Stimulated activated naive CD8-positive, alpha-beta T cell treated with anti-CD3 and anti-CD28 coated beads, Interleukin-15, amount 100 ng/mL, for 72 hours (primary cell): ENCODE data around the gene KLC1.
A peak's percentile ranks its signal among the peaks of the same experiment; 100 is the strongest.
"Not testable (repeated sequence)": the region's sequence is repeated elsewhere in the genome, so short reads cannot be mapped to it uniquely, and the experiment has no call there.

ENCODE experiments used
- ATAC-seq: fragments of 150-1000 bp; cut with Tn5 transposase; 2 replicates; pipeline ENCODE4 v1.10.0; 2021; ENCODE audit warnings: mild to moderate bottlenecking, moderate library complexity
- DNase-seq, 2 donors: peaks; one replicate each; pipeline ENCODE4 v3.0.0; 2021 to 2022
- H3K27ac Mint-ChIP-seq, 2 donors: one replicate each; pipeline ENCODE4 v1.8.0; 2022; ENCODE audit warnings: mild to moderate bottlenecking in 2 of 2, mixed read lengths in 2 of 2, moderate library complexity in 2 of 2
- H3K27me3 Mint-ChIP-seq: one replicate; pipeline ENCODE4 v1.8.0; 2022; ENCODE audit warnings: mixed read lengths
- H3K4me1 Mint-ChIP-seq: one replicate; pipeline ENCODE4 v1.8.0; 2022; ENCODE audit warnings: mild to moderate bottlenecking, mixed read lengths
- H3K4me3 Mint-ChIP-seq, 2 donors: one replicate each; pipeline ENCODE4 v1.8.0; 2022; ENCODE audit warnings: mild to moderate bottlenecking in 2 of 2, mixed read lengths in 2 of 2, moderate library complexity in 1 of 2
- H3K9me3 Mint-ChIP-seq, 2 donors: one replicate each; pipeline ENCODE4 v1.8.0; 2022; ENCODE audit warnings: mixed read lengths in 2 of 2

Gene KLC1

GRCh38 chr14:103688441-103688840 is 59.4 kb downstream of the KLC1 start:
- Mint-ChIP-seq H3K4me3 (no peak overlapping the region), H3K27me3 (no peaks in the 10 kb centered on the region), H3K27ac (peak overlapping the region in 1 of 2 donors; percentile 83), H3K9me3 (no peaks in the 10 kb centered on the region), H3K4me1 (peaks cover 5% of the 10 kb centered on the region)
- DNase-seq (no peak), ATAC-seq (no peak)

- Mint-ChIP-seq H3K4me3 (no peak overlapping the region), H3K27ac (peak overlapping the region in 1 of 2 donors; percentile 71), H3K9me3 (no peaks in the 10 kb centered on the region), H3K27me3 (no peaks in the 10 kb centered on the region), H3K4me1 (peaks cover 5% of the 10 kb centered on the region)
- ATAC-seq (no peak), DNase-seq (no peak)
These were observed 60.2 kb downstream of the KLC1 start for GRCh38 chr14:103688906-103689902.

DNA sequence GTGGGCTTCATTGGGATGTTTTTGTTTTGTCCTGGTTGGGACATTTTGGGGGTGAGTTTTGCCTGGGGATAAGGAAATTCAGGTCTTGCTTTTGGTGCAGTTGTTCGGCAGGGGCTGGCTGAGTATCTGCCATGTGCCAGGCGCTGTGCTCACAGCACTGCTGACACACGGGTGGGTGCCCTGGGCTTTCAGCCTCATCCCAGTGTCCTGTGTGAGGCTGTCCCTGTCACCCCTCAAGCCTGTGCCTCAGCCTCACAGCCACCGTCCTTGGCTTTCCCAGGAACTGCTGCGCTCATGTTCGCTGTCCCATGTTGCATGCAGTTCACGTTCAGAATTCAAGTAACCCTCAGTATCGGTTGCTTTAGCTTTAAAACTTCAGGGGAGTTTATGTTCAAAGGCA is 61.3 kb downstream of the KLC1 start:
- Mint-ChIP-seq H3K9me3 (no peaks in the 10 kb centered on the region), H3K4me3 (no peak overlapping the region), H3K4me1 (peaks cover 7% of the 10 kb centered on the region), H3K27me3 (no peaks in the 10 kb centered on the region), H3K27ac (no peak overlapping the region)
- DNase-seq = no peak
- ATAC-seq = no peak

DNA sequence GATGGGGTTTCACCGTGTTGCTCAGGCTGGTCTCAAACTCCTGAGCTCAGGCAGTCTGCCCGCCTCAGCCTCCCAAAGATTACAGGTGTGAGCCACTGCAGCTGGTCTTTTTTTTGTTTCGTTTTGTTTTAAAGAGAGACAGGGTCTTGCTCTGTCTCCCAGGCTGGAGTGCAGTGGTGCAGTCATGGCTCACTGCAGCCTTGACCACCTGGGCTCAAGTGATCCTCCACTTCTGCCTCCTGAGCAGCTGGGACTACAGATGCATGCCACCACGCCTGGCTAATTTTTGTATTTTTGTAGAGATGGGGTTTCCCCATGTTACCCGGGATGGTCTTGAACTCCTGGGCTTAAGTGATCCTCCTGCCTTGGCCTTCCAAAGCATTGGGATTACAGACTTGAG is 62.6 kb downstream of the KLC1 start:
- DNase-seq, H3K4me3 Mint-ChIP-seq, ATAC-seq, H3K9me3 Mint-ChIP-seq, H3K27me3 Mint-ChIP-seq: not testable (repeated sequence)
- peak overlapping the region in 1 of 2 donors; percentile 67 for H3K27ac Mint-ChIP-seq
- H3K4me1 Mint-ChIP-seq = peaks cover 17% of the 10 kb centered on the region

GRCh38 chr14:103692159-103692558 is 63.1 kb downstream of the KLC1 start:
- H3K9me3 Mint-ChIP-seq = no peaks in the 10 kb centered on the region
- H3K27me3 Mint-ChIP-seq = no peaks in the 10 kb centered on the region
- H3K4me1 Mint-ChIP-seq = peaks cover 17% of the 10 kb centered on the region
- peak overlapping the region in 1 of 2 donors; percentile 74 for H3K27ac Mint-ChIP-seq
- no peak for DNase-seq
- no peak for ATAC-seq
- H3K4me3 Mint-ChIP-seq = no peak overlapping the region

- Mint-ChIP-seq H3K9me3 (no peaks in the 10 kb centered on the region), H3K27ac (no peak overlapping the region), H3K27me3 (no peaks in the 10 kb centered on the region), H3K4me1 (peaks cover 17% of the 10 kb centered on the region), H3K4me3 (no peak overlapping the region)
- DNase-seq = no peak
- no peak for ATAC-seq
These were observed 63.9 kb downstream of the KLC1 start for GRCh38 chr14:103692871-103693270.

- H3K9me3 Mint-ChIP-seq = no peaks in the 10 kb centered on the region
- no peak overlapping the region for H3K27ac Mint-ChIP-seq
- no peaks in the 10 kb centered on the region for H3K27me3 Mint-ChIP-seq
- no peak overlapping the region for H3K4me3 Mint-ChIP-seq
- H3K4me1 Mint-ChIP-seq = peaks cover 17% of the 10 kb centered on the region
- DNase-seq = no peak
- ATAC-seq = no peak
These were observed 64.5 kb downstream of the KLC1 start for GRCh38 chr14:103693515-103693914.

DNA sequence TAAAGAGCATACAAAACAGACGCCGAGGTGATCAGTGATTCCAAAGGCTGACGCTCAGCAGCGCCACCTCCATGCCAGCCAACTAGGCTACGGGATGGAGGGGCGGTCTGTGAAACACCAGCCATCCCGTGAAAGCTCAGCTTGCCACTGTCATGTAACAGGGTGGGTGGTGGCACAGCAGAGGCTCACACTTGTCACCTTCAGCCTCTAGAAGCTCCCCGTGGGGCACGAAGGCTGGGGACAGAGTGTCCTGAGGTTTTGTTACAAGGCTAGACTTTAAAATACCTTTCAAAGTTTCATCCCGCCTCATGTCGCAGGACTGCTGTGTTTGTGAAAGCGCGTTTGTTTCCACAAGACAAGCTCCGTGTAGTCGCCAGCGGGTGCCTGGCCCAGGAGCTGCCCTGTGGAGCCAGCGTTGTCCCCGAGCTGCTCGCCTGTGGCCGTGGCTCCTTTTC is 65.6 kb downstream of the KLC1 start:
- Mint-ChIP-seq H3K4me3 (no peak overlapping the region), H3K27me3 (no peaks in the 10 kb centered on the region), H3K27ac (peak overlapping the region in 1 of 2 donors; percentile 34), H3K9me3 (no peaks in the 10 kb centered on the region), H3K4me1 (peaks cover 14% of the 10 kb centered on the region)
- no peak for DNase-seq
- no peak for ATAC-seq

DNA sequence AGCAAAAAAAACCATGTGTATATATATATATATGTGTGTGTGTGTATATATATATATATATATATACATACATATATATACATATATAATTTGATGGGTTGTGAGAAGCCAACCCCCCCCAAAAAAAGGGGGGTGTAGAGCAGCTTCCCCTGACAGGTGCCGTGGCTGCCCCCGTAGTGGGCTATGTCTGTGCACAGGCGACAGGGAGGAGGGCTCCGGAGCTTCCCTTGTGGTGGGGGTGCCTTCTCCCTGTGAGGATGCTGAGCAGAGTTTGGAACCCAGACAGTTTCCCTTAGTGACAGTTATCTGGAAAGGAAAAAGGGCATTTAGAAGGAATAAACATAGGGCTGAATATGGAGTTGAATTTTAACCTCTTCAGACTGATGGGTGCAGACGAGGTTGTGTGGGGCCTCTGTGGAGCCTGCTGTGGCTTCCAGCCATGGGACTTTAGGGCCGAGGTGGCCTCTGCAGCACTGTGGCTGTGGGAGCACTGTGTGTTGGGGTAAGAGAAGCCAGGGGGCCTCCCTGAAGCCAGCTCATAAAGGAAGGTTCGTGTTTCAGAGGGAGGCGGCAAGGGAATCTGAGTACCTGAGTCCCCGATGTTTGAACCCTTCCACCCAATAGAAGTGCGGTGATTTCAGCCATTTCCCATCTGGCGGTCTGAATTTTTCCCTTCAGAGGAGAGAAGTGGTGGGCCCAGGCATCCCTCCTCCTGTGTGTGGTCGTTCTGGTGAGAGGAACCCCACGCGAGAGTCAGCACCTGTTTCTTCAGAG is 66.5 kb downstream of the KLC1 start:
- H3K4me1 Mint-ChIP-seq = peaks cover 17% of the 10 kb centered on the region
- ATAC-seq (no peak), DNase-seq (no peak)
- no peaks in the 10 kb centered on the region for H3K9me3 Mint-ChIP-seq
- H3K27ac Mint-ChIP-seq = peak overlapping the region in 1 of 2 donors; percentile 72
- H3K4me3 Mint-ChIP-seq = no peak overlapping the region
- no peaks in the 10 kb centered on the region for H3K27me3 Mint-ChIP-seq

GRCh38 chr14:103696070-103696402 is 67.0 kb downstream of the KLC1 start:
- Mint-ChIP-seq H3K27me3 (no peaks in the 10 kb centered on the region), H3K27ac (no peak overlapping the region), H3K4me3 (no peak overlapping the region), H3K4me1 (peaks cover 17% of the 10 kb centered on the region), H3K9me3 (no peaks in the 10 kb centered on the region)
- ATAC-seq (no peak), DNase-seq (no peak)

GRCh38 chr14:103696466-103697071 is 67.6 kb downstream of the KLC1 start:
- ATAC-seq = no peak
- Mint-ChIP-seq H3K27ac (no peak overlapping the region), H3K4me3 (no peak overlapping the region), H3K27me3 (no peaks in the 10 kb centered on the region), H3K9me3 (no peaks in the 10 kb centered on the region), H3K4me1 (peaks cover 17% of the 10 kb centered on the region)
- no peak for DNase-seq

DNA sequence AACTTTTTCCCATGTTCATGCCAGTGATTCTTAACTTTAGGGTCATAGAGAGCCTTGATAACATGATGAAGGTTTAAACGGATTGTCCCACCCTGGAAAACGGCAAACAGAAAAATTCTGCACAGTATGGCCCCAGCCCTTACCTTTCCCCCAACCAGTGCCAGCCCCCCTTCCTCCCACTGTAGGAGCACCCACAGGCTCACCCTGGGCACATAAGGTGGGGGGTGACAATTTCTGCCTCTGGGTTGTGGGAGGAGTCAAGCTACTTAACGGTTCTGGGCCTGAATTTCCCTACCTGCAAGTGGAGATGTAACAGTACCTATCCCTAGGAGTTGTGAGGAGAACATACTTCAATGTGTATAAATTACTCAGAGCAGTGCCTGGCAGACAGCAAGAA is 68.2 kb downstream of the KLC1 start:
- Mint-ChIP-seq H3K9me3 (no peaks in the 10 kb centered on the region), H3K4me1 (peaks cover 17% of the 10 kb centered on the region), H3K27me3 (no peaks in the 10 kb centered on the region), H3K27ac (peak overlapping the region in 1 of 2 donors; percentile 19), H3K4me3 (no peak overlapping the region)
- ATAC-seq (no peak), DNase-seq (no peak)

- Mint-ChIP-seq H3K27me3 (no peaks in the 10 kb centered on the region), H3K27ac (peak overlapping the region in 1 of 2 donors; percentile 87), H3K4me3 (no peak overlapping the region), H3K4me1 (peaks cover 17% of the 10 kb centered on the region), H3K9me3 (no peaks in the 10 kb centered on the region)
- DNase-seq (no peak), ATAC-seq (peak; percentile 21)
These were observed 68.8 kb downstream of the KLC1 start for GRCh38 chr14:103697603-103698379.

- H3K27ac Mint-ChIP-seq = peak overlapping the region in 1 of 2 donors; percentile 87
- H3K9me3 Mint-ChIP-seq = no peaks in the 10 kb centered on the region
- peaks cover 17% of the 10 kb centered on the region for H3K4me1 Mint-ChIP-seq
- no peak overlapping the region for H3K4me3 Mint-ChIP-seq
- no peak for DNase-seq
- no peaks in the 10 kb centered on the region for H3K27me3 Mint-ChIP-seq
- peak; percentile 10 for ATAC-seq
These were observed 69.6 kb downstream of the KLC1 start for GRCh38 chr14:103698380-103699260.
